Uterus (tissue), 2 donors: ENCODE data around the gene DRAM2.

Source experiments
- POLR2A ChIP-seq, 2 donors: fragments of 450-650 bp; IDR thresholded peaks; one replicate each; pipeline ENCODE4 v1.6.1; 2016; ENCODE audit warnings: antibody characterized with exemption in 2 of 2, mild to moderate bottlenecking in 1 of 2, moderate library complexity in 1 of 2
- TF ChIP-seq, protein P1 (sequence below), 4 experiments: fragments of 200-600 bp in 2 of 4; fragments of 450-650 bp in 2 of 4; sonication (generic) in 2 of 4; IDR thresholded peaks; one replicate each; pipeline ENCODE4 v1.5.1; 2016 to 2019; ENCODE audit warnings: antibody characterized with exemption in 4 of 4, mild to moderate bottlenecking in 2 of 4, moderate library complexity in 1 of 4

DNA sequence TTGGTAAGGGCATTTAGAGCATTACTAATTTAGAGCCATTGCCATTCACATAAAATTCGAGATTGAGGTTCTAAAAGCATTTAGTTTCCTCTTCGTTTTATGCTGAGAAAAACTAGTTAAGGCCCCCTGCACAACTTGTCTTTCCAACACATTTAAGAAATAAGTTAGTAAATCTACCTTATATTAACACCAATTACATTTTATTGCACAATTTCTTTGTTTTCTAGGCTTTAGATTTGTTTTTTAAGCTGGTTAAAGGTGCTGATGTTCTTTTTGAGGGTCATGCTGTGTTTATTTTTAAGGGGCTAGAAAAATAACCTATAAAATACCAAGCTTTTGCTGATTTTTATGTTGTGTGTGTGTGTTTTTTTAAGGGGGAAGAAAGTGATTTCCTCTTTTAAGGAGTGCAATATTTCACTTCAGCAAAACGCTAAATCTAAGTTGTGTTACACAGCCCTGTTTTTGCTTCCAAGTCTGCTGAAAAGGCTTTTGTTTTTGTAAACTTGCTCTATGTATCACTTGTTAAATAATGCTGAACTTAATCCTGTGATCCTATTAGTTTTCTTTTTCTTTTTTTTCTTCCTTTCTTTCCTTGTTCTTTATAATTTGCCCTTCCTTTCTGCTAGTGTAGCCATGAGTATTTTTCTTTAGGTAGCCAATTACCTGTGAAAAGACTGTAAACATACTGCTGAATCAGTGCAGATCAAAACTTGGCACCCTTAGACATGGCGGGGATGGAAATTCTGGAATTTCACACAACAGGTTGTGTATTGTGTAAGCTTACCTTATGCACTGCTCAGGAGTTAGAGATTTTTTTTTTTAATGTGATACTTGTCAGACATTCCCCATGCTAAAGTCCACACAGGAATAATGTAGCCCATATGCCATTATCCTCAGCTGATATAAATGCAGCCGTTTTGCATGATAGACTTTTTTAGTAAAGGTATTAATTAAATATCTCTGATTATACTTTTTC, 1.6 kb upstream of the DRAM2 start:
- TF ChIP-seq, protein P1, sequence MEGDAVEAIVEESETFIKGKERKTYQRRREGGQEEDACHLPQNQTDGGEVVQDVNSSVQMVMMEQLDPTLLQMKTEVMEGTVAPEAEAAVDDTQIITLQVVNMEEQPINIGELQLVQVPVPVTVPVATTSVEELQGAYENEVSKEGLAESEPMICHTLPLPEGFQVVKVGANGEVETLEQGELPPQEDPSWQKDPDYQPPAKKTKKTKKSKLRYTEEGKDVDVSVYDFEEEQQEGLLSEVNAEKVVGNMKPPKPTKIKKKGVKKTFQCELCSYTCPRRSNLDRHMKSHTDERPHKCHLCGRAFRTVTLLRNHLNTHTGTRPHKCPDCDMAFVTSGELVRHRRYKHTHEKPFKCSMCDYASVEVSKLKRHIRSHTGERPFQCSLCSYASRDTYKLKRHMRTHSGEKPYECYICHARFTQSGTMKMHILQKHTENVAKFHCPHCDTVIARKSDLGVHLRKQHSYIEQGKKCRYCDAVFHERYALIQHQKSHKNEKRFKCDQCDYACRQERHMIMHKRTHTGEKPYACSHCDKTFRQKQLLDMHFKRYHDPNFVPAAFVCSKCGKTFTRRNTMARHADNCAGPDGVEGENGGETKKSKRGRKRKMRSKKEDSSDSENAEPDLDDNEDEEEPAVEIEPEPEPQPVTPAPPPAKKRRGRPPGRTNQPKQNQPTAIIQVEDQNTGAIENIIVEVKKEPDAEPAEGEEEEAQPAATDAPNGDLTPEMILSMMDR (IDR thresholded peaks at IDR 0.05): no peak
- TF ChIP-seq POLR2A (IDR thresholded peaks at IDR 0.05): no peak
